SKM-1 treated with dmso at 0.1 percent for 144 hours (cell line): ENCODE data around the gene FXYD2.

Source experiments
- DNase-seq: peaks from one replicate; lab custom pipeline; 2025; ENCODE audit not compliant: unreplicated experiment; lab: John Stamatoyannopoulos, UW

The FXYD2 gene

GRCh38 chr11:117859061-117859460 lies 34.5 kb upstream of the FXYD2 start:
- DNase-seq, result no peak

DNA sequence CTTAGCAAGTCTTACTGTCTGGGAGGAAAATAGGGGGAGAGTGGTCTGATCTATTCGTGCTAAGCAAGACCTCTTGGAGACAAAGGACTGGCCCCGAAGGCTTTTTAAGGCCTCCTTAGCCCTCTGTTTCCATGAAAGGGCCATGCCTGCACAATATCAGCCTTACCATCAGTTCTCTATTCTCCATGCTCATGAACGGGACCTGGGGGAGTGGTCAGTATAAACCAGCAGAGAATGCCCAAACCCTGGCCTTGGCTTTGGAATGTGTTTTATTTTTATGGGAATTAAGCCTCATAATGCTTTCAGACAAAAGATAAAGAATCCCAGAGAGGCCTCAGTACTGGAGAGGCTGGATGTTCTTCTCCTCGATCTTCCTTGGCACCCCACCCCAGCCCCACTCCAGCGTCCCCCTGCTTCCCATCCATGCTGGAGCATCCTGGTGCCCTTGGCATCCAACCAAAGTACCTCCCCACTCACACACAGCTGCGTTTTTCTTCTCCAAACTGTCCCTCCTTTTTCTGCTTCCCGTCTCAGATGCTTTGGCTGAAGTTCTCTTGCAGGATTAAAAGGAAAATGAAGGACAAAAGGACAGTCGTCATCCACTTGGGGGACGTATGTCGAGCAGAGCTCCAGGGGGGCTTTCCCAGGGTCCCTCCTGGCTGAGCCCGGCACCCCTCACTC lies 33.3 kb upstream of the FXYD2 start:
- DNase-seq, result no peak

DNA sequence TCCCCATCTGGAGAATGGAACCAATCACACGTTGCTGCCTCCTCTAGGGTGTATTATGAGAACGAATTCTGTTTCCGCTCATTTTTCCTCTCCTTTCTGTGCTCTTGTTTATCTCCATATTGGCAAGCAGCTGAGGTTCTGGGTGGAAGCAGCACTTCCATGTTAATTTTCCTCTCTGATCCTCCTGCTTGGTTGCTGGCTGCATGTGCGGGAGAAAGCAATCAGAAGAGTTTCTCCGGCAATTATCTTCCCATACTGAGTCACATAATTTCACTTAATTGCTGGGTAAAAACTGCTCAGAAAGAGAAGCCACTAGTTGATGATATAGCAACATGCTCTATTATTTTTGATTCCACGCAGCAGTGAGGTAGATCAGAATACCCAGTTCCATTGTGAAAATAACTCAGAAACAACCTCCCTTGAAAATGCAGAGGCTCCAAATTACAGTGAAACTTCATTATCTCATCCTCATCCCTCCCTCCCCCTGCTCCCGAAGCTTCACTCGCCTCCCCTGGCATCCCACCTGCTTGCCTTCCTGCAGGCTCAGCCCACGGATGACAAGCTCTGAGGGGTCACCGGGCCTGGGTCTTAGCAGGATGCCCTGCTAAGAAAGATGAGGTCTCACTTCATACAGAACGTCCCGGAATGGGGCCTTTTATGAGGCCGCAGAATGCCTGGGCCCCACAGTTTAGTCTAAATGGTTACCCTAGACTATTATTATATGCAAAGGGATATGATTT lies 31.5 kb upstream of the FXYD2 start:
- no peak for DNase-seq

GRCh38 chr11:117855186-117855845 lies 30.8 kb upstream of the FXYD2 start:
- DNase-seq, result no peak

GRCh38 chr11:117852309-117852708 lies 27.8 kb upstream of the FXYD2 start:
- no peak for DNase-seq

- no peak for DNase-seq
Observed at GRCh38 chr11:117851852-117852251, 27.3 kb upstream of the FXYD2 start.

DNA sequence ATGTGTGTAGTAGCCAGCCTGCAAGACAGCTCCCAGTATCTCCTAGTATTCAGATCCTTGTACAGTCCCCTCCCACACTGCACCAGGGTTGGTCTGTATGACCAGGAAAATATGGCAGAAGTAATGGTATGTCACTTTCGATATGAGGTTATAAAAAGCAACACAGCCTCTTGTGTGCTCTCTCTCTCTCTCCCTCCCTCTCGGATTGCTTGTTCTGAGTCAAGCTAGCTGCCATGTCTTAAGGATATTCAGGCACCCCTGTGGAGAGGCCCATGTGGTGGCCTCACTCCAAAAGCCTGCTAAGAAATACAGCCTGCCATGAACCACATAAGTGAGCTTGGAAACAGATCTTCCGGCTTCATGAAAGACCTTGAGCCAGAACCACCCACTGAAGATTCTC lies 26.6 kb upstream of the FXYD2 start:
- DNase-seq, result no peak

- no peak for DNase-seq
Observed at GRCh38 chr11:117849781-117850414, 25.4 kb upstream of the FXYD2 start.

GRCh38 chr11:117843666-117844484 lies 19.3 kb upstream of the FXYD2 start:
- DNase-seq, result peak; percentile 35

DNA sequence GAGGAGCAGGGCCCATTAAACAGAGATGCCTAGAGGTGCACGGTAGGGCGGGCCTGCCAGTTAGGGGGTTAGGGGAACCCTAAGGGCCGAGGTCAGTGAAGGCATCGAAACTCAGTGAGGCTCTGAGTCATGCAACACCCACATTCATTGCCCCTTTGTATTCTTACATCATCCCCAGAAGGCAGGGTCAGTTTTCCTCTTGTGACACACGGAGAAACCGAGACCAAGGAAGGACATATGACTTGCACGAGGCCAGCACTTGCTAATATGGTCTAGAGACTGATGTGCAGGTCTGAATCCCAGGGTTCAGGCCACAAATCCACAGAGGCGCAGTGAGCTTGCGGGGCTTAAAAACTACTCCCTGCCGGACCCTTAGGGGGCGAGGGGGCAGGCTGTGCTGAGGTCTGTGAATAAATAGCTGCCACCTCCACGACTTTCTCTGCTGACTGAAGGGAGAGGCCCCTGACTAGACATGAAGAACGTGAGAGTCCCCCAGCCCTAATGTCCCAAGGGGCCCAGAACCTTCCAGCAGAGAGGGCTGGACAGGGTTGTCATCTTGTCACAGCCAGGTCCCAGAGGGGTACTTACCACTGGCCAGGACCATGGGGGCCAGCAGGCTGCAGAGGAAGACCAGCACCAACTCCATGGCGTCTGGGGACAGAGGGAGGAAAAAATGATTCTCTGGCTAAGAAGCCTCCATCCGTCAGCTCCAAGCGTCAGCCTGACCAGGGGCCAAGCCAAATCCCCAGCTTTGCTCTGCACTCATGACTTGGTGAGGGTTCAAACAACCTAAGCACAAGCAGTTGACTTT lies 17.8 kb upstream of the FXYD2 start:
- DNase-seq, result peak; percentile 86

GRCh38 chr11:117841551-117842031 lies 17.0 kb upstream of the FXYD2 start:
- no peak for DNase-seq

DNA sequence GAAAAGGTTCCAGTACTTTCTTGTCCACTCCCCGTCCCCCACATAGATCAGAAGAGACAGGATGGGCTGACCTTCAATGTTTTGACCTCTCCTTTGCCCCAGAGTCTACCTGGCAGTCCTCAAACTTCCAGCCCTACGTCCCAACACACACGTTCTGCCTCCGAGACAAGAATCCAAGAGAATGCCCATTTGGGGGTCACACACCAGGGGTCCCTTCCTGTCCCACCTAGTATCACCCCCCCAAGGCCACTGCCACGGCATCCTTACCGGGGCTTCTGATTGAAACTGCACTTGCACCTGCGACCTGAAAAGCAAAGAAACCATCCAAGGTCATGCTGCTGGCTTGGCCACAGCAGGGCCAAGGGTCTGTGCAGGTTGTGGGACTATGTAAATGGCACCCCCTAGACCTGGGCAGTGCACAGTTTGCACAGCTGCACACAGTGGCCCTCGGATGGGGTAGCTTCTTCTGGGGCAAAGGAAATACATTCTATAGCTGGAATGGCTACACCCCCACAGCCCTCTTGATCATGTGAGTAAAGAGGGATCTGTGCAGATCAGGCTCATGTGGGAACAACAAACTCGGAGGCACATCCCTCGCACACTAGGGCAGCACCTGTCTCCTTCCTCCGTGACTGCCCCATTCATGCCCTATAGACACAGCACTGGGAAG lies 16.5 kb upstream of the FXYD2 start:
- no peak for DNase-seq

GRCh38 chr11:117839936-117840813 lies 15.6 kb upstream of the FXYD2 start:
- no peak for DNase-seq

GRCh38 chr11:117839380-117839881 lies 14.9 kb upstream of the FXYD2 start:
- no peak for DNase-seq

DNA sequence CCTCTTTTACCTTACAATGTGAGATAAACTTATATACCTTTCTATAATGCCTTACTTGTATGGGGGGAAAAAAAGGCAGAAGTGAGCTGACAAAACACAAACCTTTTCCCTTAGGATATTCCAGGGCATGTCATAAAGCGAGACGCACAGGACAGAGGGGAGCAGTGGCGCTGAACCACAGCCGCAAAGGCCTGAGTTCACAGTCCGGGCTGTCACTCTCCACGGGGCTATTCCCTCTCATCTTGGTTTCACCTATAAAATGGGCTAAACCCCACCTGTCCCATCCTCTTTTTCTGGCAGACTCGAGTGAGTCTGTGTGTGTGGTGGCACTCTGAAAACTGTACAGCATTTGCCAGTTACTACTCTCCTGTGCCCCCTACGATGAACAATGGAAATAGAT lies 14.4 kb upstream of the FXYD2 start:
- no peak for DNase-seq

DNA sequence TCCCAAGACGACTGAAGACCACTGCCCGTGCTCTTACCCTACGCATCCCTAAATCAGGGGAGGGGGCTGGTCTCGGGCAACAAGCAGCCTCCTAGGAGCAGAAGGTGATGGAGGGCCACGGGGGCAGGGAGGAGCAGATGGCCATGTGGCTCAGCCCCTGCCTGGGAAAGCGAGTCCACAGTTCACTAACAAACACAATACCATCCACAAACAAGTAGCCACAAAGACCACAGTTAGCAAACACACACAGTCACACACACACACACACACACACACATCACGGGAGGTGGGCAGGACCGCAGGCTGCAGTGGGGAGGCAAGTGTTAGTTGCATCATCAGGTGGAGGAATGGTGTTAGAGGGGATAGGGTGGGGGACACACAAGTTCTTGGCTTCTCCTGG lies 13.2 kb upstream of the FXYD2 start:
- no peak for DNase-seq

DNA sequence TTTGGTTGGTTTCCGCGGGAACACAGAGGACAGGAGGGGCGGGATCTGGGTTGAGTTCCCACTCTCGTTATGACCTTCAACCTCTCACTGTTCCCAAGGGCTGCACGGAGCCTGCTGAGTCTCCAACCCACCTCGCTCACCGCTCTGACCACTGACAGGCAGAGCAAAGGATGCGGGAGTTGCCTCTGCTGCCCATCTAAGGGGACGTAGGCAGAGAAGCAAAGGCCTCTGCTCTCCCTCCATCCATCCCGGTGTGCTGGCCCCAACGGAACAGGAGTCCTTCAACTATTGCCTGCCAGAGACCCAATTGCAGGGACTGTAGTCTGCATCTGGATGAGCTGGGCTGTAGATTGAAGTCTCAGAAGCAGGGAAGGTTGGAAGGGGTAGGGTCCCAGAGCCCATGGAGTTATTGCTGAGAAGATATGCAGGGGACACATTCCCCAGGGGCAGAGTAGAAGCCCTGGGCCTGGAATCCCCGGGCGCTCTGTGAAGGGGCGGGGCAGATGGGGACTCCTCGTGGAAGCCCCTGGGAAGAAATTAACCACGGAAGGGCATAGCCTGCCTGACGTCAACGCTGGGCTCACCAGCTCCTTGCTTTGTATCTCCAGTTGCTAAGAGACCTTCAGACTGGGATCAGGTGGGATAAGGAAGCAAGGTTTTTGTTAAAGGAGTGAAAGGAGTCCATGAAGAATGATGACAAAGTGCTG lies 12.7 kb upstream of the FXYD2 start:
- no peak for DNase-seq
